ENCODE results near the gene CTIF.
"Not testable (repeated sequence)": the region's sequence is repeated elsewhere in the genome, so short reads cannot be mapped to it uniquely, and the experiment has no call there.

Gene CTIF

DNA sequence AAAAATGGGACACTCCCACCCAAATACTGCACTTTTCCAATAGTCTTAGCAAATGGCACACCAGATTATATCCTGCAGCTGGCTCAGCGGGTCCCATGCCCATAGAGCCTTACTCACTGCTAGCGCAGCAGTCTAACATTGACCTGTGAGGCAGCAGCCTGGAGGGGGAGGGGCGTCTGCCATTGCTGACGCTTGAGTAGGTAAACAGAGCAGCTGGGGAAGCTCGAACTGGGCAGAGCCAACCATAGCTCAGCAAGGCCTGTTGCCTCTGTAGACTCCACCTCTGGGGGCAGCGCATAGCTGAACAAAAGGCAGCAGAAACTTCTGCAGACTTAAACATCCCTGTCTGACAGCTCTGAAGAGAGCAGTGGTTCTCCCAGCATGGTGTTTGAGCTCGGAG is 110.4 kb downstream of the CTIF start:
- no peak for DNase-seq

DNA sequence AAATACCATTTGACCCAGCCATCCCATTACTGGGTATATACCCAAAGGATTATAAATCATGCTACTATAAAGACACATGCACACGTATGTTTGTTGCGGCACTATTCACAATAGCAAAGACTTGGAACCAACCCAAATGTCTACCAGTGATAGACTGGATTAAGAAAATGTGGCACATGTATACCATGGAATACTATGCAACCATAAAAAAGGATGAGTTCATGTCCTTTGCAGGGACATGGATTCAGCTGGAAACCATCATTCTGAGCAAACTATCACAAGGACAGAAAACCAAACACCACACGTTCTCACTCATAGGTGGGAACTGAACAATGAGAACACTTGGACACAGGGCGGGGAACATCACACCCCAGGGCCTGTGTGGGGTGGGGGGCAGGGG is 115.8 kb downstream of the CTIF start:
- not testable (repeated sequence) for DNase-seq

DNA sequence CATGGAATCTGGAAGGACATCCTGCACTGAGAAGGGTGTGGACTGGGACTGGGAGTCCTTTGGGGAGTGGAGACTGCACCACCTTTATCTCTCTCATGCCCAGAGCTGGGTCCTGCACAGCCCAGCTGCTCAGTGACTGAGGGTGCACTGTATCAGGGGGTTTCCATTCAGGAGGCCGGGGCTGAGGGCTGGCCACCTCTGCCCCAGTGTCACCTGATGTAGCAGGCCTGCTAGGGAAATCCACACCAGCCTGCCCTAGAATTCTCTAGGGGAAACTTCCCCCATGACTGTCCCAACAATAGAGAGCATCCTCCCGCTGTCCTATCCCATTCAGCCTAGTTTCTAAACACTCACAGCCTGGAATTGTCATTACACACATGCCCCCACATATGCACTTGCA is 116.7 kb downstream of the CTIF start:
- DNase-seq = no peak

DNA sequence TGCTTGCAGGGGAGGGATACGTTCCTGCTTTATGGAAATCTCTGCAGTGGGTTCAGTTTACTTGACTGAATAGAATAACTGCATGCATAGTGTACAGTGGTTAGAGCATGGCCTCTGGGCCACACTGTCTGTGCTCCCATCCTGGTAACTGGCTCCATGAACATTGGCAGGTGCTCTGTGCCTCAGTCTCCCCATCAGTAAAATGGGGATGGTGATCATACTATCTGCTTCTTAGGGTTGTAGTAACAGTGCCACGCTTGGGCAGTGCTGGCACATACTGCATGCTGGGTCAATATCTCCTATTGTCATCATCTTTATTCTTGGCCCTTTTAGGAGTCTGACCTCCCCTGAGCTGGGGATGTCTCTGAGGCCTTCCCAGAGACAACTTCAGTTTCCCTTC is 117.3 kb downstream of the CTIF start:
- DNase-seq = no peak

DNA sequence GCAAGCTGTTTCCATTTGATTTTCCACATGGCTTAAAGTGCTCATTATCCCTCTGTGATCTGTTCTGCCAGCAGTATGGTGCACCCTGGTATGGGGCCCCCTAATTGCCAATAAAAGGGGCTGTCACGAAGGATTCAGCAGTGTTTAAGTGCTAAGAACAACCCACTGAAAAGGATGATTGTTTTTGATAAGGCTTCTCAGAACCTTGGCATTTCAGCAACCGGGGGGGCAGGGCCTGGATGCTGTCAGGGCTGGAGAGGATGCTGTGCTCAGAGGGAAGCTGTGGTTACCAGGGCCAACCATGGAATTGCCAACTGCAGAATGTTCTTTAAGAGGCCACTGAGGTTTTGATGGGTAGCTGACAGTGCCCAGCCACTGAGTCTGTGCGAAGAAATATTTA is 117.8 kb downstream of the CTIF start:
- DNase-seq = no peak

DNA sequence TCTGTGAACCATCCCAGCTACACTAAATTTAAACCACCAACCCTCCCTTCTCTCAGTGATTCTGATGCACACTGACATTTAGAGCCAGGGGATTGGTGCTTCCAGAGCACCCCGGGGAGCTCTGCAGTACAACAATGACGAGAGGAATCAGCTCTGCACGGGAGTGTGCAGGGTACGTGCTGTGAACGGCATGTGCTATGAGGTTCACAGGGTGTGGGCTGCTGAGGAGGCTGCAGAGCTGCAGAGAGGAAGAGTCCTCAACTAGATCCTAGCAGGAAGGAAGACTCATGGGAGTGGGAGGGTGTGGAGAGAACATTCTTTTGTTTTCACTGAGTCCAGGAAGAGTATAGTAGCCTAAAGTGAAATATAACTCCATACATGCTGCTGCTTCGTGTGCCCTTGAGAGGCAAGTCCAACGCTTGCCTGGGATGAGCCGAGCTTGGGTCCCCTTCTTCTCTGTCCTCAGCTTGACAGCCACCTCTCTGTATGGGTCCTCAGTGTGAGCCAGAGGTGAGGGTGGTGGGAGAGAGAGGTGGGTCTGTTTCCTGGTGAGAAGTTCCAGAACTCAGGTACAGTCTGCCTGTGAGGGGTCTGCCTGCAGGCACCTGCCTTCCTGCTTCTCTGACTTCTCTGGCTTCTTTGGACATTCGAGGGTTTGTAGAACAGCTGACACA is 118.8 kb downstream of the CTIF start:
- DNase-seq = no peak

DNA sequence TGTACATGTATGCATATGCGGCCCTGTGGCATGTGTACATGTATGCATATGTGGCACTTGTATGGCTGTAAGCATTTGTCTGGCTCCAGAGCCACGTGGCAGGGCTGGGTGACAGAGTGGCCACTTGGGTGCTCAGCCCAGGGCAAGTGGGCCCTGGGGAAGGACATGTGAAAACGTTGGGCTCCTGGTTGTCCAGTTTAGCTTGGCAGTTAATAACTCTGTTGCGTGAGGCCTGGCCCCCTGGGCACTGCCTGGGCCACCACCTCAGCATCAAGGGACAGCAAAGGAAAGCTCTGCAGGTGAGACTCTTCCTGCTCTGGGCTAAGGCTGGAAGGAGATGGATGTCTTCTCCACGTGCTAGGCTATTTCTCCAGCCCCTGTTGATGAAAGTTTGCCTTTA is 119.9 kb downstream of the CTIF start:
- DNase-seq = no peak

DNA sequence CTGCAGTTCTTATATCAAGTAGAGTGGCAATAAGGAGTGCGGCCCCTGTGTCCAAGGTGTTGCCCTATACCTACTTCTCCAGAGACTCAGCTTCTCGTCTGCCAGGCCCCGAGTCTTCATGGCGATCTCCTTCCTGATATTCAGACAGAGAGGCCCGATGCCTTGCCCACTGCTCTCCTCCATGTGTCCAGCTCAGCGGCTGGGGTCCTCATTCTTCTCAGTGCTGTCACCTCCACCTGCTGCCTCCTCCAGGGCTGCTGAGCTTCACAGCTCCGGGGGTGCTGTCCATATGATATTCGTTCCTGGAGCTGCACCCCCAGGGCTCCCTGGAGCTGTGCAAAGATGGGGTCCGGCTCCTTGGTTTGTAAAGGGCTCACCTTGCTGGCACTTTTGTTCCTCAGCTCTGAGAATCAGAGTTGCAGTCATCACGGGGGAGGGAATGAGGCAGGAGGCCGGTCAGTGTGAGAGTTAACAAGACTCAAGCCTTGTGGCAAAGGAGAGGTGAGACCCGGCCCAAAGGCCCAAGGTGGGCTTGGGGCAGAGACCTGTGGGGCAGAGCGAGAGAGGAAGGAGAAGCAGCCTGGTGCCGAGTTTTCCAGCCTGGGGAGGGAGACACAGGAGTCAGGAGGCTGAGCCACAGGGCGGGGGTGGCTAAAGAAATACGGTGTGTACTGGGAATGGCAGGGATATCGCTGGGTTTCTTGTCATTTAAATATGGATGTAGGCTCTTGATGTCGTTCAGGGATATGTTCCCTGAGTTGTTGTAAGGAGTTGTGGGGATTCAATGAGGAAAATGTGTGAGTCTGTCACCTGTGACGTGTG is 120.6 kb downstream of the CTIF start:
- DNase-seq = no peak

DNA sequence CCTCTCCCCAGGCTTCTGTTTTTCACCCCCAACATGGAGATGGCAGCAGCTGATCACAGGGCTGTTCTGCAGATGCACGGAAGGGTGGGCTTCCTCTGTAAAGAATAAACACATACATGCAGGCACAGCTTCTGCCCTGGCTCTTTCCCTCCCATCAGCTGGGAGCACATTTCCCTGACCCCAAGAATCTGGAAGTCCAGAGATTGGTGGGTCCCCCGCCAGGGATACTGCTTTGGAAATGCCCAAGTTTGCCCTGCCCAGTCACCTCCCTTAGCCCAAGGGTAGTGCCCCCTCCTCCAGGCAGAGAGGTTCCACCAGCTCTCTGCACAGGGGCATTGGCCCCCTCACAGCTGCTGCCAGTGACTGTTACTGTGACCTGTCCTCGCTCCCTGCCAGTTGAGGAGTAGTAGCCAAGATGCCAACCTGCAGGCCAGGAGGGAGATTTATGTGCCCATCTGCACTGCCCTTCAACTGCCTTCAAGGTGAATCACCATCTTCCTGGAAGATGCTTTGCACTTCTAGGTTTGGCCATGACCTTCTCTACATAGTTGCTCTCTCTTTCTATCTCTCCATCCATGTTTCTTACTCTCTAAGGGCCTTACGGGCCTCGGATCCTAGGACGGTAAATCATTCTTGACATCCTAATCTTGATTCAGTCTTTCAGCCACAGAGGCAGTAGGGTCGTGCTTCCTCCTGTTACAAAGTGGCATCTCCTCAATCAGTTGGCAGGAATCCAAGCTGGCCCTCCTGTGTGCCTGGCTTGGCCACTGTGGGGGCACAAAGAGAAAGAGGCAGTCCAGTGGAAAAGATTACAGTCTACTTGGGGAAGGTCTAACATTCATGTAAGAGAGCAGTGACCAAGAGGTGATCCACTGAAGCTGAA is 121.8 kb downstream of the CTIF start:
- no peak for DNase-seq

DNA sequence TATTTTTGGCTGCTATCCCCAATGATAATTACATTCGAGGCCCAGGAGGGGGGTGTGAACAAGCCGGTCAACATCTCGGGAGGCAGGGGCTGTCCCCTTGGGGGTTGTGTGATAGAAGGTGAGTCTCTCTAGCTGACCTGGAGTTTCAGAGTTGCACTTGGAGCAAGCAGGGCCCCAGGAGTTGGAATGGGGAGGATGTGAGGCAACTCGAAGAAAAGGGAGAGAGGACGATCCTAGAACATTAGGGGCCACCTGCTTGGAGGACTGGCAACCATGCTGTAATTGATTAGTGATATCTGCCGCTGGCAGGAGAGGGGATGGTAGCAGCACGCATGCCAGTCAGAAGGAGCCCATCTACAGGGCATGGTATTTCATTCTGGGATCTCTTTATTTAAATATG is 122.6 kb downstream of the CTIF start:
- DNase-seq = no peak

DNA sequence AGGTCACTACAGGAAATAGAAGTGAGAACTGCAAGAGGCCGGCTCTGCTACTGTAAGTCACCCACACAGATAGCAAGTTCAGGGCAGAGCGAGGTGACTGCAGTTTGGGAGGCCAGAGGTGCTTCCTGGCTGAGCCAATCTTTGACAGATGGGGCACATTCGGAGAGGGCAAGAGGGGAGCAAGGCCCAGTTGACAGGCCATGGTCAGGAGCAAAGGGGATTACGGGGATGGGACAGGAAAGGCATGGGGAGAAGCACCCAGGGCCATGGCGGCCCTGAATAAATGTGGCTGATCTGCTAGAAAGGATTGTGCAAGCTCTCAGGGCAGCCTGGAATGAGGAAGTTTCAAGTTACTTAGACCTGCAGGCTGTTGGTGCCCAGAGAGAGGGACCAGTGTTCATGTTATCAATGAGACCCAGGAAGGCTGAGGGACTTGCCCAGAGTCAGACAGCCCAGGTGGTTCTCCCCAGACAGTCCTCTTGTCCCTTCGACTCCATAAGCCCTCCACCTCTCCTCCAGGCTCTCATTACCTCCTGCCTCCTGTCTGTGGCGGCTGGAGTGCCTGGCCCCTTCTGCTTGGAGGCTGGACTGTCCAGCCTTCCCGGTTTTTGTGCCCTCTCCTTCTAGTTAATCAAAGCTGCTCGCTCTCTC is 123.3 kb downstream of the CTIF start:
- DNase-seq = peak; percentile 26

DNA sequence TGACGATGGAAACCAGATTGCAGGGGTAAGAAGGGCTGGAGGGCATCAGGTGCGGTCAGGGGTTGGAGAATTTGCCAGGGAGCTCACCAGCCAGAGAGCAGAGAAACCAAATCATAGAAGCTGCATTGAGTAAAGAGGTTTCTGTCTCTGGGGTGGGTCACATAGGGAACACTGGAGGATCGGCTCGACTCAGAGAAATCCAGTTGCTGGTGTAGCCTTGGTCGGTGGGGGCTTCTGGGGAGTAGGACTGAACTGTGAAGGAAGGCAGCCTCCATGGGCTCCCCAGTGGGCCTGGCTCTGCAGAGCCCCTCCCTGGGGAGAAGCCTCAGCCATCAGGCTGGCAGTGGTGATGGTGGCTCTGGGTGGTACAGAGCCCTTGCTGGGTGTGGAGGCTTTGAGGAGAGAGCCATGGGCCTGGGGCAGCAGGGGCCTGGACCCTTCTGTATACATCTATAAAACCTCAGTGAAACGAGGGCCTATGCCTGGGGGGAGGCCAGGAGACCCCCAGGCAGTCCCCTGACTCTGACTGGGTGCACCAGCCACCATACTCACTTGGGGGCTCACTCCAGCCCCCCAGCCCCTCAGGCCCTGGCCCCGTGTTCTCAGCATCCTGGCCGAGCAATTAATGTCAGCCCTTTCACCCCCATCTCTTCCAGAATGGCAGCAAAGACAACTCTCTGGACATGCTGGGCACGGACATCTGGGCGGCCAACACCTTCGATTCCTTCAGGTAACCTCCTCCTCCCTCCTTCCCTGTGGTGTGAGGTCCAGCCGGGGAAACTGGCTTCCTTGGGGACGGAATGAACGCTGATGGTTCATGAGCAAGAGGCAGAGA is 124.5 kb downstream of the CTIF start:
- DNase-seq = no peak

DNA sequence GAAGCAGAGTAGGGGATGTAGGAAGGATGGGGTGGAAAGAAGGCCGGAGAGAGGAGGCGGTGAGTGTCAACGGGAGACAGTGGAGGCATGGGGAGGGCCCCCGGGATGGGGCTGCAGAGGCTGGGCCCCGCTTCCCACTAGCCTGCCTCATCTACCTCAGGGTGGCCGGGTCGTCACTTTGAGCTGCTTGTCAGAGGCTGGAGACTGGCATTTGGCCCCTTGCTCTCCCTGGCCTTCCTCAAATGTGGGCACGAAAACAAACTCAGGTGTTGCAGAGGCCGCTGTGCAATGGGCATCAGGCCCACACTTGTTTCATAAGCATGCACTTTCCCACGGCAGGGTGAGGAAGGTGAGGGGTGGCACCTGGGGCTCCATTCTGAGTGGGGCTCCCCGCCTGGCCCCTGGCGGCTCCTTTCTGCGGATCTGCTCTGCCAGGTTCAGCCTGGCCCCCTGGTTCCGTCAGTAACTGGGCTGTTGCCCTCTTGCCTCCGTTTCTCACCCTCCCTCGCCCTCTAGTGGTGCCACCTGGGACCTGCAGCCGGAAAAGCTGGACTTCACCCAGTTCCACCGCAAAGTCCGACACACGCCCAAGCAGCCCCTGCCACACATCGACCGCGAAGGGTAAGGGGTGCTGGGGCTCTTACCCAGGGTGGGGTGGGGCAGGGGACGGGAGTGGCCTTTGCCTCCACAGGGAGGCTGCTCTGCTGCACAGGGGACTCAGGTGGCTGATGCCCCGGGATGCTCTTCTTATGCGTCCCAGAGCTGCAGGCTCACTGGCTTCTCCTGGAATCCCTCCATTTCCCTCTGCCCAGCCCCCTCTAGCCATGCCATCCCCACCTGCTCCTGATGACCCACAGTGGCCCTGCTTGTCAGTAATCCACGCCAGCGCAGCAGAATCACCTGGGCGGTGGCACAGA is 125.4 kb downstream of the CTIF start:
- no peak for DNase-seq

DNA sequence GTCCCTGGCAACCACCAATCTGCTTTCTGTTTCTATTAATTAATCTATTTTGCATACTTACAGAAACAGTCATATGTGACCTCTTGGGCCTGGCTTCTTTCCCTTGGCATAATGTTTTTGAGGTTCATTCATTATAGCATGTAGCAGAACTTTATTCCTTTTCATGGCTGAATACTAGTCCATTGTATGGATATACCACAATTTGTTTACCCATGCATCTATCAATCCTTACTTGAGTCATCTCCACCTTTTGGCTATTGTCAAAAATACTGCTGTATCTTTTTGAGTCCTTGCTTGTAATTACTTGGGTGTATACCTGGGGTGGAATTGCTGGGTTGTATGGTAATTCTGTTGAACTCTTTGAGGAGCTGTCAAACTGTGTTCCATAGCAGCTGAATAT is 126.8 kb downstream of the CTIF start:
- DNase-seq = no peak

DNA sequence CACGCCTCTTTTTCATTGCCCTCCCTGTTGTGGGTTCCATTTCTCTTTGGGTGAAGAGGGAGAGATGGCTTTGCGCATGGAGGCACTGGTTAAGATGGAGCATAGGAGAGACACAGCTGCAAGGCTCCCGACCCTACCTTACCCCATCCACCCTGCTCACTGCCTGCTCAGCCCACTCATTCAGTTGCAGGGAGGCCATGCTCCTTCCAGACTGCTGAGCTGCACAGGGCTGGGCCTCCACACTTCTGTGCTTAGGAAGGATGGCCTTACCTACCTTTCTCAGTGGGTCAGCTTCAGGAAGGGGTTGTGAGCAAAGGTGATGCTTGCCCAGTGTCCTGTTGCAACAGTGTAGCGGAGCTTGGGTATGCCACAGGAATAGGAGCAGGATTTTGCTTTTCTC is 127.8 kb downstream of the CTIF start:
- no peak for DNase-seq

DNA sequence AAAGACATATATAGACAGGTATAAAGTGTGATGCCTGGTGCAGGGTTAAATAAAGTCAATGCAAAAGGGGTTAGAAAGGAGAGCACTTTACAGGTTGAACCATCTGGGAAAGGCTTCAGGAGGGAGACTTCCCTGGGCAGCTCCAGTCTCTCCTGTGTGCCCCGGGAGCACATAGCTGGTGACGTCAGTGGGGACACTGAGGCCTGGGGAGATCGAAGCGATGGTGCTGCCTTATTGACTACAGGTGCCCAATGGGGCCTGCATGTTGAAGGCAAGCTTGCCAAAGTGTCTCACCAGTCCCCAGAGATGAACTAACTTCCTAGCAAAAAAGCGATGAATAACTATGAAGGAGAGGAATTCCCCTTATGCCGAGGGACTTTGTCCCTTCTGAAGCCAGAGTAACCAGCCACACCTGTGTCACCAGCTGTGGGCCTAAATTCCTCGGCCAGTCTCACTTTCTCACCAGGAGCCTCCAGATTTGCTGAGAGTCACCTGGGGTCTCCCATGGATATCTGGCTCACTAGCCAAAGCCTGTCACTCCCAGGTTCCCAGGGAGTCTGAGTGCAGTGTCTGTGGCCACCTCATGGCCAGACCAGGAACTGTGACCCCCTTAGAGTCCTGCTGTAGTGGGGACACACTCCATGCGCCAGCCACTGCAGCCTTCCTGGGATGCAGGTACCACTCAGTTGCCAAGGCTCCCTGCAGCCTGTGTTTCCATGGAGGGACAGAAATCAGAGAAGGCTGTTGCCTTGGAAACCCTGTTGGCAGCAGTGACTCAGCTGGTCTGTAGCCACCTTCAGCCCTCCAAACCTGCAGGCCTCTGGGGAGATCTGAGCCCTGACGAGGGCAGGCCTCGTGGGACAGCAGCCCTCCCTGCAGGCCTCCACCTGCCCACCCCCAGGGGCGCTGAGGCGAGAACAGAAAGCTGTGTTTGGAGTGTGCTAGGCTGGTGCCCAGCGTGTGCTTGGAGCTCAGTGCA is 128.7 kb downstream of the CTIF start:
- no peak for DNase-seq

DNA sequence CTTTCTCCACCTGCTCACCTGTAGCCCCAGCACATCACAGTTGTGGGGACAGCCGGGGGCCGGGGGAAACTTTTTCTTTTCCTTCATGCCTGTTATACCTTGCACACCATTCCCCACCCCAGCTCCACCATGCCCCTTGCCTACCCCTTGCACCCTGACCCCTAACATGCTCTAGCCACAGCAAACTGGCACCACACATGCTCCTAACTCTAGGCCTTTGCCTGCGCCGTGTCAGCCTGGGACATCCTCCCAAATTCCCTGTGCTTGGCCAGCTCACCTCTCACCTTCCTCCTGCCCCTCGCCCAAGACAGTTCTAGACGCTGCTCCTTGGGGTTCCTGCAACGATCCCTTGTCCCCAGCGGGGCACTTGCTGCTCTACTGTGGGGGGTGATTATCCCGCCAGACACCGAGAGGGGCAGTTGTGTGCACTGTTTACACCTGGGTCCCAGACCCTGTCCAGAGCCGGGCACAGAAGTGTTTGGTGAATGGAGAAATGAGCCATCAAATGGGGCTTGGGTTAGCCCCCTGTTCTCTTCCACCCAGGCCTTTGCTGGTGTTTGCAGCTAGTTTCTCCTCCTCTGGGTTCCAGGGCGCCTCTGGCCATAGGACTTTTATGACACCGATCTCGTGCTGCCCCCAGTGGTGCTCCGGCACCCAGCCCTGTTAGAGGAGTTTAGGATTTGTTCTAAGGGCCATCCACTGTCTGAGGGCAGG is 129.8 kb downstream of the CTIF start:
- DNase-seq = no peak

DNA sequence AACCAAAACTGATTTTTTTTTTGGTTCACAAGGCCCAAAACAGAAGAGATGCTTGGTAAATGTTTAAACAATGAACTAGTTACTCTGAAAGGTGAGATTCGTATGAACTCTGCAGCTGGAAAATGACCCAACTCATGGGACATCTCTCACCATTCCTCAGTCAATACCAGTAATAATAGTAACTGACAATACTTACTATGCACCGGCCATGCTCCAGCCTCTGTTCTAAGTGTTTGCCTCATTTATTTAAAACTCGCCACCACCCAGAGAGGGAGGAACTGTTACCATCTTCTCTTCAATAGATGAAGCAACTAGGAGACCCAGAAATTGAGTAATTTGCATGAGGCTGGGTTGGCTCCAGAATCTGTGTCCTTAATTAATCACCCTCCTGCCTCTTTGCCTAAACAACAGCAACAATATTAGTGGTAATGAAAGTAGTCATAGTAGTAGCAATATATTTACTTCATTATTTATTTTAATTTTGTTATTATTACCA is 130.4 kb downstream of the CTIF start:
- DNase-seq = no peak

Measured in amniotic stem cell (primary cell).